HG02763 (cell line): ENCODE measurements around the gene SLC25A10.
"Not testable (repeated sequence)": the region's sequence is repeated elsewhere in the genome, so short reads cannot be mapped to it uniquely, and the experiment has no call there.

ENCODE experiments used
- ATAC-seq: cut with Tn5 transposase; IDR thresholded peaks from one replicate; pipeline ENCODE4 v1.9.1; 2021; ENCODE audit warnings: mild to moderate bottlenecking, moderate library complexity; ENCODE audit not compliant: unreplicated experiment

The SLC25A10 gene, protein sequence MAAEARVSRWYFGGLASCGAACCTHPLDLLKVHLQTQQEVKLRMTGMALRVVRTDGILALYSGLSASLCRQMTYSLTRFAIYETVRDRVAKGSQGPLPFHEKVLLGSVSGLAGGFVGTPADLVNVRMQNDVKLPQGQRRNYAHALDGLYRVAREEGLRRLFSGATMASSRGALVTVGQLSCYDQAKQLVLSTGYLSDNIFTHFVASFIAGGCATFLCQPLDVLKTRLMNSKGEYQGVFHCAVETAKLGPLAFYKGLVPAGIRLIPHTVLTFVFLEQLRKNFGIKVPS

DNA sequence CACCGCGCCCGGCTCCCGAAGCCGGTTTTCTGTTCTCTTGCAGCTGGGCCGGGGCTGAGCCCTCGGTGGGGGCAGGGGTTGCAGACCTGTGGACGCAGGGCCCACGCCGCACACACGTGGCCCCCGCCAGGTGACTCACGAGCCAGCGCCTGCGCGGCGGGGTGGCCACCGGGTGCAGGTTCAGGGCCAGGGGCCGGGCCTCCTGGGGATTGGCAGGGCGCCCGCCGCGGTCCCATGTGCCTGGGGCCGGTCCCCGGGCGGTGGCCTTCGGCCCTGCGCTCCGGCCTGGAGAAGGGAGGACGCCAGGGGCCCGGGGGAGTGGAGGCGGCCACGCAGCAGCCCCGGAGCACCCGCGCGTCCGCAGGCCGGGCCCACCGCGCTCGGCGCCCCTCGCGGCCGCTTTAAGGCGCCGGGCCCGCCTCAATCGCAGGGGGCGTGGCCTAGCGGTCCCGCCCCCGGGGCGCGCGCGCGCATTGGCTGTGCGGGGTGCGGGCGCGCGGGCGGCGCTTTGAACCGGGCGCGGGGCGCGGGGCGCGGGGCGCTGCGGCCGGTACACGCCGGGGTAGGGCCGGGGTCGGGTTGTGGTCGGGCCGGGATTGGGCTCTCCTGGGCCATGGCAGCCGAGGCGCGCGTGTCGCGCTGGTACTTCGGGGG, at the start of gene SLC25A10:
Gene SLC25A10 (plus strand): TSS at position 471 of the 654 bp plus-strand sequence. CDS start 143 bp downstream, at position 614.
- ATAC-seq: peak; percentile 61

DNA sequence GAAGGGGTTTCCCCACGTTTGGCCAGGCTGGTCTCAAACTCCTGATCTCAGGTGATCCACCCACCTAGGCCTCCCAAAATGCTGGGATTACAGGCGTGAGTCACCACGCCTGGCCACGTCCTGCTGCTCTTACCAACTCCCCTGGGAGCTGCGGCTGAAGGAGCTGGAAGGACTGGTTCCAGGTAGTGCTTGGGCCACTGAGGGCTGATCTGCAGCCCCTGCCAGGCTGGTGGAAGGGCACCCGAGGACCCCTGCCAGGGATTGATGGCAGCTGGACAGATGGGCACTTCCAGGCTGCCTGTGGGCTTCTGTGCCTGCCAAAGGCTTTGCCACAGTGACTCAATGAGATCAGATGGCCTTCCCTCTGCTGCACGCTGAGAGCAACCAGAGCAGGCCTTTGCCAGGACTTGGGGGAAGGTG, 48.0 kb upstream of the SLC25A10 start:
- no peak for ATAC-seq

DNA sequence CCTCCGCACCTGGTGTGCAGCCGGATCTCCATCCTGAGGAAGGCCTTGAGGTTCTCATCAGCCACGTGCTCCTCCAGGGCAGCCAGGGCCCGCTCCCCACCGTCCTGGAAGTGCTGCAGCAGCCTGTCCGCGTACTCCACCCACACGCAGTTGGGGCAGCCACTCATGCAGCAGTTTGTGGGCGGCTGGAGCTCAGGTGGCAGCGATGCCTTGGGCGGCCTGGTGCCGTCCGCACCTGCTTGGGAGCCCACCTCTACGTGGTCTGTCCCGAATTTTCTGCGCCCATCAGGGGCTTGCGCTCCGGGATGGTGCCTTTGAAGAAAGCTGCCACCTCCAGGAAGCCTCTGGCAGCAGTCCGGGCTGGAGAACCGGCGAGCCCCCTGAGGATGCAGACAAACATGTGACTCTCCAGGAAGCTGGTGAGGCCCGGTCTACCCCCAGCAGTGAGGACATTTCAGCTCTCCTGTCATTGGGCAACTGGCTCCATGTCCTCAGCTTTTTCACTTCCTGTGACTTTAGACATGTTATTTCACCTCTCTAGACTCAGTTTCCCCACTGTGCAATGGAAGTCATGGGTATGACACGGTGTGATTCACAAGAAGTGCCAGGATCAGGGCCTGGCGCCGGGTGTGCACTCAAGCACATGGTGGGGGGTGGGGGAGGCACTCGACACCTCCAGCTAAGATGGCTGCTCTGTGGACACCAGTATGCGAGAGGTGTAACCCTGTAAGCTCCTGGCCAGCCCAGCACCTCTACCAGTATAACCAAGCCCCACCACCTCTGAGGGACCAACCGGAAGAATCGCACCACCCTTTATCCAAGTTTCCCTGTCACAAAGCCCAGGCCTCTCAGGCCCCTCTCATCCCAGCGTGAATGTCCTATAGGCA, 46.6 kb upstream of the SLC25A10 start:
- ATAC-seq: no peak

- ATAC-seq: no peak
Measured at GRCh38 chr17:81666092-81666341, 46.1 kb upstream of the SLC25A10 start.

- ATAC-seq: peak; percentile 93
Measured at GRCh38 chr17:81666342-81667191, 45.5 kb upstream of the SLC25A10 start, which contains the start of the genes CCDC137 and OXLD1. TSS of gene CCDC137 (plus strand) at chr17:81666737. CDS start at chr17:81666767, 30 bp downstream. TSS of gene OXLD1 (minus strand) at chr17:81666605. CDS start at chr17:81666577, 28 bp downstream.

GRCh38 chr17:81667754-81668153, 44.3 kb upstream of the SLC25A10 start:
- no peak for ATAC-seq

DNA sequence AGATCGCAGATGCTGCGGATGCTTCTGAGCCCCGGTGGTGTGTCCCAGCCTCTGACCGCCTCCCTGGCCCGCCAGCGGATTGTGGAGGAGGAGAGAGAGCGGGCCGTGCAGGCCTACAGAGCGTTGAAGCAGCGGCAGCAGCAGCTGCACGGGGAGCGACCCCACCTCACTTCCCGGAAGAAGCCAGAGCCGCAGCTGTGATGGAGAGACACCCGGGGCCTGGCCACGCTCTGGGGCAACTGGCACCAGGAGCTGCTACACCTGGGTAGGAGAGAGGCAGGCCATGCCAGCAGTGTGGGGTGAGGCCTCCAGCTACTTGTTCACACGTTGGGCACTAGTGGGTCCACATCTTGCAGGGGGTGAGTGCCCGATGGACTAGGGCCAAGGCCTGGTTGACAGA, 39.6 kb upstream of the SLC25A10 start:
- no peak for ATAC-seq

- ATAC-seq: no peak
Measured at GRCh38 chr17:81672954-81673353, 39.1 kb upstream of the SLC25A10 start.

DNA sequence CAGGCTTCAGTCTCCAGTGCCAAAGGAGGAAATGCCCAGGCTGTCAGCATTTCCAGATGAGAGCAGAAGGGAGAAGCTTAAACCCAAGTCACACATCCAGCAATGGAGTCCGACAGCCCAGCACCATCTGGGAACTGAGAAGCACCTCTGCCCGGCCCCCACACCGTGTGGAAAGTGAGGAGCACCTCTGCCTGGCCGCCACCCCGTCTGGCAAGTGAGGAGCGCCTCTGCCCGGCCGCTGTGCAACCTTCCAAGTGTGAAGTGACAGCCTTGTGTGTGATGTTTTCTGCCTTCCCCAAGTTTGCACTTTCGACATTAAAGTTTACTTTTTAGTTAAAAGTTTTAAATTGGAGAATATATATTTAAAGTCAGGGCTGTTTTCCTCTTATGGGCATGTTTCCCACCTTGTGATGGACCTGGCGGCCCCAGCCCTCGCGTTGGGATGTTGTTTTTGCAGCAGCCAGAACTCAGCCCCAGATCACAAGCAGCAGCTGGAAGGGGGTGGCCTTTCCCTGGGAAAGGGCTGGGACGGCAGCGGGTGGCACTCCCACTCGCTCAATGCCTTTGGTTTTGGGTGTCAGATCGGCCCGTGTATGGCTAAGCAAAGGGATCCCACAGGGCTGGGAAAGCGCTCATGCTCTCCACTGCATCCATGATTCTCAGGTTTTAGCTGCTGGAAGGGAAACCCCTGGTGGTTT, 38.4 kb upstream of the SLC25A10 start:
- no peak for ATAC-seq

DNA sequence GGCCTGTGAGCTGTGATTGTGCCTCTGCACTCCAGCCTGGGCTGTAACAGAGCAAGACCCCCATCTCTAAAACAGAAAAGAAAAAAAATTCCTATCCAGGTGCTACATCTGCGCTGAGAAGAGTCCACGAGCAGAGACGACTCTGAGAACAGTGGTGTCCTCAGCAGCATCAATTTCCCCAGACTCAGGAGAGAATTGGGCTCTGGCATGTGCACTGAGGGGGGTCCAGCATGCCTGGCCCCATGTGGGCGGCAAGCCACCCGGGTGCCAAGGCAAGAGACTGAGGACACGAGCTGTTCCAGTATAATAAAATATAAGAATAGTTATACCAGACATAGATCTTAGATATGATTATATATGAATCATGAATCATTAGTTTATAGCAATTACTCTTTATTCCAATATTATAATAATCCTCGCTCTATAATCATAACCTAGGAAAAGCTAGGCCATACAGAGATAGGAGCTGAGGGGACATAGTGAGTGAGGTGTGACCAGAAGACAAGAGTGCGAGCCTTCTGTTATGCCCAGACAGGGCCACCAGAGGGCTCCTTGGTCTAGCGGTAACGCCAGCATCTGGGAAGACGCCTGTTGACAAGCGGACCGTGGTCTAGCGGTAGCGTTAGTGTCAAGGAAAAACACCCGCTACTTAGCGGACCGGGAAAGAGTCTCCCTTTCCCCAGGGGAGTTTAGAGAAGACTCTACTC, 36.4 kb upstream of the SLC25A10 start:
- ATAC-seq: not testable (repeated sequence)

- no peak for ATAC-seq
Measured at GRCh38 chr17:81676906-81677305, 35.2 kb upstream of the SLC25A10 start.

DNA sequence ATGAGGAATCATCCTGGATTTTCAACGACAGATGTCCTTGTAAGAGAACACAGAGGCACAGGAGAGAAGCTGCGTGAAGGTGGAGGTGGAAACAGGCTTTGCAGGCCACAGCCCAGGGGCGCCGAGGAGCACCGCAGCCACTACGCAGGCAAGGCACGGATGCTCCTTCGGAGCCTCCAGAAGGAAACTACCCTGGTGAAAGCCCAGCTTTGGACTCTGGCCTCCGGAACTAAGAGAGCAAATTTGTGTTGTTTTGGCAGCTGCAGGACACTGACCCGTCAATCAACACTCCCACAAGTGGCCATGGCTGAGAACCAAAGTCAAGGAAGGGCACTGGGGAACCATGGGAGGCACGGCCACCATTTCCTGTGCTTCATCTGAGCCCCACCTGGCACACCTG, 31.9 kb upstream of the SLC25A10 start:
- no peak for ATAC-seq

GRCh38 chr17:81681672-81682071, 30.4 kb upstream of the SLC25A10 start:
- no peak for ATAC-seq

DNA sequence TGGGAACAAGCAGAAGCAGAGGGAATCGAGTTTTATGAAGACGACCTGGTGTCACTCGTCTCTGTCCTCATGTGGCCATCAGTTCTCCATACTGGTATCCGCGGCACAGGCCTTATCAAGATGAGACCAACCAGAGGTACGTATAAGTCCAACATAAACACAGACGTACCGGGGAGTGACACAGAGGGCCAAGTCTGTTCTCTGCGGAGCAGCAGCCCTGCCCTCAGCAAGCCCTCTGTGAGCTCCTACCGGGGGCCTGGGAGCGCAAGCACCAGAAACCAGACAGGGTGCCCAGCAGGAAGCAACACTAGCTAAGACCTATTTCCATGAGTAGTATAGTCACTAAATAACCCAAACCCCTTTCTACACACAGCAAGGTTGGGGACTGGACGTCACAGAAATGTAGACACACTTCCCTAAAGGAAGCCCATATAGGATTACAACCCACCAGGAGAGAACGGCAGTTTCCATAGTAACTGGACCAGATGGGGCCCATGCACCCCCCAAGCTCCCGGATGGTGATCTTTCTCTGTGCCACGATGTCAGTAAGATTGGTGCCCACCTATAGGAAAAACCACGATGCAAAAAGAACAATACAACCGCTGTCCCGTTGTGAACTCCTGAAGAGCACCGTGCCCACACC, 29.4 kb upstream of the SLC25A10 start:
- ATAC-seq: no peak

GRCh38 chr17:81683208-81683583, 28.9 kb upstream of the SLC25A10 start:
- ATAC-seq: no peak

GRCh38 chr17:81683584-81684441, 28.3 kb upstream of the SLC25A10 start, which contains the start of the genes ARL16 and HGS:
TSS of gene ARL16 (minus strand) at chr17:81683797. CDS start at chr17:81683753, 44 bp downstream.
TSS of gene HGS (plus strand) at chr17:81684011. CDS start at chr17:81684067, 56 bp downstream.
- peak; percentile 93 for ATAC-seq

GRCh38 chr17:81684442-81684911, 27.6 kb upstream of the SLC25A10 start:
- no peak for ATAC-seq

- no peak for ATAC-seq
Measured at GRCh38 chr17:81685108-81685507, 27.0 kb upstream of the SLC25A10 start.
